IMR-90 (cell line): ENCODE measurements around the gene DLGAP3. TPM values are rescaled to one million over a fixed set of nuclear protein-coding genes. Genes with fewer than 3 reads are reported as not detected.

Experiments used
- ATAC-seq: fragments of 200-7000 bp; cut with Tn5 transposase; 2 replicates; pipeline ENCODE4 v1.9.1; 2020; ENCODE audit warnings: low read depth, mild to moderate bottlenecking, moderate library complexity
- BruUV-seq: library from RNA; stranded (reverse); fragments of 400-500 nt; replicated peaks from 2 replicates; lab custom pipeline; 2021; lab: Mats Ljungman, UMichigan
- CTCF ChIA-PET: fragments of 300-600 bp; formaldehyde crosslinking; extraction: SDS; loops from one replicate; lab custom pipeline; 2021; ENCODE audit warnings: antibody characterized with exemption; lab: Yijun Ruan, JAX
- POLR2A ChIA-PET: fragments of 300-600 bp; sonication (Branson Sonifier 250); formaldehyde crosslinking; loops from one replicate; lab custom pipeline; 2022; ENCODE audit warnings: antibody characterized with exemption; ENCODE audit not compliant: unreplicated experiment; lab: Charles Lee
- DNase-seq: peaks from one replicate; pipeline ENCODE4 v3.0.0; 2013
- H2AFZ ChIP-seq: replicated peaks from 2 replicates; pipeline ENCODE3; 2013; ENCODE audit warnings: low read length, mild to moderate bottlenecking; ENCODE audit not compliant: poor library complexity
- H2AK5ac ChIP-seq: 2 replicates; pipeline ENCODE4 v1.6.1; 2013; ENCODE audit warnings: low read depth, low read length, inconsistent platforms
- H2AK9ac ChIP-seq: replicated peaks from 2 replicates; pipeline ENCODE3; 2013; ENCODE audit warnings: mild to moderate bottlenecking, low read depth, low read length, moderate library complexity; ENCODE audit not compliant: poor library complexity
- H2BK120ac ChIP-seq: 2 replicates; pipeline ENCODE4 v1.6.1; 2013; ENCODE audit warnings: low read depth, low read length, inconsistent platforms
- H2BK15ac ChIP-seq: 3 replicates; pipeline ENCODE4 v1.6.1; 2013; ENCODE audit warnings: low read depth, low read length, inconsistent platforms
- H2BK20ac ChIP-seq: 2 replicates; pipeline ENCODE4 v1.6.1; 2013; ENCODE audit warnings: low read depth, mild to moderate bottlenecking, inconsistent platforms, low read length, moderate library complexity
- H2BK5ac ChIP-seq: 2 replicates; pipeline ENCODE4 v1.6.1; 2013; ENCODE audit warnings: mild to moderate bottlenecking, low read depth, low read length, inconsistent platforms; ENCODE audit not compliant: poor library complexity, severe bottlenecking
- H3K14ac ChIP-seq: replicated peaks from 2 replicates; pipeline ENCODE4 v1.6.1; 2013; ENCODE audit warnings: low read depth, low read length, inconsistent platforms
- H3K18ac ChIP-seq: 2 replicates; pipeline ENCODE4 v1.6.1; 2013; ENCODE audit warnings: low read depth, low read length, control low read depth
- H3K23ac ChIP-seq: 2 replicates; pipeline ENCODE4 v1.6.1; 2013; ENCODE audit warnings: low read depth, low read length, inconsistent platforms
- H3K27ac ChIP-seq: 2 replicates; pipeline ENCODE4 v1.5.1; 2013; ENCODE audit warnings: mild to moderate bottlenecking, control low read depth, low read length; ENCODE audit not compliant: insufficient read depth
- H3K27me3 ChIP-seq: 2 replicates; pipeline ENCODE4 v1.6.1; 2013; ENCODE audit warnings: low read length; ENCODE audit not compliant: control insufficient read depth, insufficient read depth
- H3K36me3 ChIP-seq: 2 replicates; pipeline ENCODE4 v1.6.1; 2013; ENCODE audit warnings: low read length, mixed read lengths; ENCODE audit not compliant: control insufficient read depth, insufficient read depth
- H3K4ac ChIP-seq: 2 replicates; pipeline ENCODE4 v1.6.1; 2013; ENCODE audit warnings: low read depth, low read length, inconsistent platforms
- H3K4me1 ChIP-seq: 2 replicates; pipeline ENCODE4 v1.6.1; 2013; ENCODE audit warnings: low read length, mixed read lengths; ENCODE audit not compliant: control insufficient read depth, insufficient read depth
- H3K4me2 ChIP-seq: 2 replicates; pipeline ENCODE4 v1.6.1; 2013; ENCODE audit warnings: low read depth, mild to moderate bottlenecking, control low read depth, low read length, moderate library complexity
- H3K4me3 ChIP-seq: 2 replicates; pipeline ENCODE4 v1.5.1; 2013; ENCODE audit warnings: low read depth, mild to moderate bottlenecking, control low read depth, low read length, moderate library complexity; ENCODE audit not compliant: insufficient read depth
- H3K56ac ChIP-seq: 2 replicates; pipeline ENCODE4 v1.6.1; 2013; ENCODE audit warnings: low read length, inconsistent platforms; ENCODE audit not compliant: insufficient read depth; ENCODE audit errors: extremely low read depth
- H3K79me1 ChIP-seq, 2 experiments: 2 replicates each; pipeline ENCODE4 v1.6.1; 2013; ENCODE audit warnings: low read length in 2 of 2, inconsistent platforms in 1 of 2, low read depth in 1 of 2
- H3K9ac ChIP-seq: 2 replicates; pipeline ENCODE4 v1.6.1; 2013; ENCODE audit warnings: low read depth, low read length, control low read depth
- H3K9me1 ChIP-seq: 2 replicates; pipeline ENCODE4 v1.6.1; 2013; ENCODE audit warnings: low read length, inconsistent platforms; ENCODE audit not compliant: insufficient read depth
- H3K9me3 ChIP-seq: 2 replicates; pipeline ENCODE4 v1.6.1; 2013; ENCODE audit warnings: low read length; ENCODE audit not compliant: control insufficient read depth, insufficient read depth
- H4K20me1 ChIP-seq: 2 replicates; pipeline ENCODE4 v1.6.1; 2013; ENCODE audit warnings: low read length, inconsistent platforms; ENCODE audit not compliant: insufficient read depth
- H4K5ac ChIP-seq: 2 replicates; pipeline ENCODE4 v1.6.1; 2013; ENCODE audit warnings: mild to moderate bottlenecking, low read depth, low read length, control low read depth
- H4K8ac ChIP-seq, 2 experiments: 2 replicates each; pipeline ENCODE4 v1.6.1; 2013; ENCODE audit warnings: low read depth in 2 of 2, low read length in 2 of 2, control low read depth in 1 of 2, inconsistent platforms in 1 of 2
- H4K91ac ChIP-seq: 2 replicates; pipeline ENCODE4 v1.6.1; 2013; ENCODE audit warnings: low read depth, low read length, inconsistent platforms; ENCODE audit not compliant: insufficient read depth
- CEBPB ChIP-seq: IDR thresholded peaks from 2 replicates; pipeline ENCODE4 v1.6.1; 2012; ENCODE audit warnings: low read depth, low read length, improper control_type of control experiment
- CTCF ChIP-seq: conservative IDR thresholded peaks from 2 replicates; pipeline ENCODE4 v1.5.1; 2012; ENCODE audit warnings: mild to moderate bottlenecking, low read depth, low read length, improper control_type of control experiment
- MAZ ChIP-seq: IDR thresholded peaks from 2 replicates; pipeline ENCODE4 v1.6.1; 2012; ENCODE audit warnings: low read depth, mild to moderate bottlenecking, low read length, improper control_type of control experiment, moderate library complexity, borderline replicate concordance
- MXI1 ChIP-seq: IDR thresholded peaks from 2 replicates; pipeline ENCODE4 v1.6.1; 2012; ENCODE audit warnings: low read depth, mild to moderate bottlenecking, low read length, moderate library complexity, borderline replicate concordance
- NFE2L2 ChIP-seq: fragments of 150-350 bp; IDR thresholded peaks from 2 replicates; pipeline ENCODE4 v1.6.1; 2016; ENCODE audit warnings: low read depth, mild to moderate bottlenecking, low read length
- RCOR1 ChIP-seq: IDR thresholded peaks from 2 replicates; pipeline ENCODE4 v1.6.1; 2012; ENCODE audit warnings: mild to moderate bottlenecking, low read length, improper control_type of control experiment; ENCODE audit not compliant: insufficient replicate concordance
- RFX5 ChIP-seq: IDR thresholded peaks from 2 replicates; pipeline ENCODE4 v1.8.0; 2012; ENCODE audit warnings: low read depth, mild to moderate bottlenecking, low read length, moderate library complexity
- WGBS, 2 experiments: methylation state at CpG; one replicate each; pipeline versions ENCODE4 v1.1.5 to v1.1.7; 2013; ENCODE audit warnings: missing lambda C conversion rate in 2 of 2; ENCODE audit not compliant: insufficient read length in 1 of 2; ENCODE audit errors: extremely low coverage in 2 of 2; 5-methylcytosine and 5-hydroxymethylcytosine counted together
- dilution Hi-C: fragments of 300-500 bp; cut with HindIII; formaldehyde crosslinking; loops from one replicate; pipeline ENCODE4 v1.14.3; 2018; ENCODE audit warnings: low sequenced_read_pairs; ENCODE audit not compliant: unreplicated experiment
- in situ Hi-C: fragments of 300-500 bp; cut with MboI; formaldehyde crosslinking; loops from 3 replicates; pipeline ENCODE4 v1.14.3; 2019; ENCODE audit warnings: low sequenced_read_pairs, inconsistent platforms, mixed read lengths
- intact Hi-C: fragments of 100-400 bp; cut with micrococcal nuclease; formaldehyde crosslinking; loops from 2 replicates; pipeline ENCODE4 v1.10.0; 2022
- polyA plus RNA-seq, 3 experiments: library from polyadenylated mRNA; depleted of rRNA; stranded (reverse); fragments of >200 nt; gene quantifications; 2 replicates each; pipeline ENCODE4 v1.2.3, GENCODE V29; 2012; ENCODE audit warnings: low replicate concordance in 1 of 3
- total RNA-seq: library from RNA; depleted of rRNA; stranded (reverse); fragments of >200 nt; gene quantifications from 2 replicates; pipeline ENCODE4 v1.2.3, GENCODE V29; 2012

DLGAP3 gene
- total and polyA plus RNA-seq, 2 of the 4 experiments (the other 2 are of a cell fraction): 0.02 TPM; not detected in 1

DNA sequence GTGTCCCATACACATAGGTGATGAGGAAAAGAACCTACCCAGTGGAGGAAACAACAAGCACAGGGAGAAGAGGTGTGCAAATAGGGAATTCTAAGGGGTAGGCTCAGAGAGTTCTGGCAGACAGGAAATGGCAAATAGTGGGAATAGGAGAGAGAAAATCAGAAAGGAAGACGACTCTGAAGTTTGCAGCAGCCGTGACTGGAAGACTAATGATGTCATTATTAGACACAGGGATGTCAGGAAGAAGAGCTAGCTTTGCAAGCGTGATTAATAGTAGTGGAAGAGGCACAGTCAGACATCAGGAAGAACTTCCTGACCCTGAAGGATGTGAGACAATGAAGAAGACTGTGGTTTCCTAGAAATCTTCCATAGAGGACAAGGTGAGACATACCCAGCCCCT, 21.1 kb downstream of the DLGAP3 start:
- Histone ChIP-seq H3K36me3 (no peaks in the 10 kb centered on the region), H3K27me3 (peaks cover 3% of the 10 kb centered on the region; the same call in 1 of the 2 replicates), H3K4me2 (no peak overlapping the region), H3K4me1 (no peaks in the 10 kb centered on the region), H4K20me1 (no peaks in the 10 kb centered on the region), H2AK9ac (no peak overlapping the region), H3K18ac (no peak overlapping the region), H2BK15ac (no peak overlapping the region), H2BK20ac (no peak overlapping the region), H3K56ac (no peak overlapping the region), H3K4ac (no peak overlapping the region), H2AK5ac (no peak overlapping the region), H3K9ac (no peak overlapping the region), H3K9me1 (no peaks in the 10 kb centered on the region), H3K14ac (no peak overlapping the region), H2BK120ac (no peak overlapping the region), H4K5ac (no peak overlapping the region), H3K9me3 (no peaks in the 10 kb centered on the region), H2AFZ (no peak overlapping the region), H2BK5ac (no peak overlapping the region), H4K91ac (no peak overlapping the region), H3K23ac (no peak overlapping the region), H4K8ac (no peak overlapping the region), H3K4me3 (no peak overlapping the region), H3K79me1 (no peaks in the 10 kb centered on the region), H3K27ac (no peak overlapping the region)
- no peak for ATAC-seq
- TF ChIP-seq NFE2L2: no peak
- TF ChIP-seq CTCF: no peak
- no peak for TF ChIP-seq MXI1
- no peak for TF ChIP-seq CEBPB
- no peak for TF ChIP-seq RCOR1
- TF ChIP-seq MAZ: no peak
- no peak for TF ChIP-seq RFX5
- intact Hi-C loops: loop anchor here (2.0 kb wide), 1 partner anchor 38 kb away; no protein-coding TSS in a partner anchor
- BruUV-seq: no TSS peak
- no peak for DNase-seq
- CTCF ChIA-PET: no interaction called here
- WGBS, 2 experiments: 8% methylated on average over 2 of the region's 3 CpGs; no CpG with 5 or more reads in 1 of the 2 experiments
- POLR2A ChIA-PET: no interaction called here
- in situ Hi-C loops: no loop called here
- dilution Hi-C loops: no loop called here
